Gastrocnemius medialis (tissue), 4 donors: ENCODE measurements around the gene RERE.

Experiments
- POLR2A ChIP-seq, 2 donors: fragments of 450-650 bp; IDR thresholded peaks; one replicate each; pipeline ENCODE4 v1.6.1; 2017; ENCODE audit warnings: antibody characterized with exemption in 2 of 2, mild to moderate bottlenecking in 2 of 2, moderate library complexity in 2 of 2
- TF ChIP-seq, protein P1 (sequence below), 5 experiments: fragments of 450-650 bp in 3 of 5; fragments of 200-600 bp in 2 of 5; sonication (generic) in 2 of 5; IDR thresholded peaks in 4 of 5; conservative IDR thresholded peaks in 1 of 5; 1 replicate in 4 of 5; 2 replicates in 1 of 5; pipeline ENCODE4 v1.5.1; 2016 to 2019; ENCODE audit warnings: antibody characterized with exemption in 5 of 5, mild to moderate bottlenecking in 3 of 5, moderate library complexity in 3 of 5

DNA sequence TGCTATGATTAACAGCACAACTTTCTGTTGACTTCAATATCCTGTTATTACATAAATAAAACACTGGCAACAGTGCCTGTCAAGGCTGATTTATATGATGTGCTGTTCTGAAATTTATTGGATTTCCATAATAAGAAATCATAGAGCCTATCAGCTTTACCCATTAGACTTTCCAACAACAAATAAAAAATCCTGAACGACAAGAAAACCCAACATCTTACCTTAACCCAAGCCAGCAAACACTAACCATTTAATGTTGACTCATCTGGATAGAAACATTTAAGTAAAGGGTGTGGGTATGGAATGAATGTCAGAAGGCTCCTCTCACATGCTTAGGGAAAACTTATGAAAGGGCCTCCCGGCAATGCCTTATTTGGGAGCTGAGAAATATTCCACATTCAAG is 334.5 kb downstream of the RERE start:
- TF ChIP-seq, protein P1, sequence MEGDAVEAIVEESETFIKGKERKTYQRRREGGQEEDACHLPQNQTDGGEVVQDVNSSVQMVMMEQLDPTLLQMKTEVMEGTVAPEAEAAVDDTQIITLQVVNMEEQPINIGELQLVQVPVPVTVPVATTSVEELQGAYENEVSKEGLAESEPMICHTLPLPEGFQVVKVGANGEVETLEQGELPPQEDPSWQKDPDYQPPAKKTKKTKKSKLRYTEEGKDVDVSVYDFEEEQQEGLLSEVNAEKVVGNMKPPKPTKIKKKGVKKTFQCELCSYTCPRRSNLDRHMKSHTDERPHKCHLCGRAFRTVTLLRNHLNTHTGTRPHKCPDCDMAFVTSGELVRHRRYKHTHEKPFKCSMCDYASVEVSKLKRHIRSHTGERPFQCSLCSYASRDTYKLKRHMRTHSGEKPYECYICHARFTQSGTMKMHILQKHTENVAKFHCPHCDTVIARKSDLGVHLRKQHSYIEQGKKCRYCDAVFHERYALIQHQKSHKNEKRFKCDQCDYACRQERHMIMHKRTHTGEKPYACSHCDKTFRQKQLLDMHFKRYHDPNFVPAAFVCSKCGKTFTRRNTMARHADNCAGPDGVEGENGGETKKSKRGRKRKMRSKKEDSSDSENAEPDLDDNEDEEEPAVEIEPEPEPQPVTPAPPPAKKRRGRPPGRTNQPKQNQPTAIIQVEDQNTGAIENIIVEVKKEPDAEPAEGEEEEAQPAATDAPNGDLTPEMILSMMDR (IDR thresholded peaks at IDR 0.05 in 4 of 5, conservative IDR thresholded peaks at IDR 0.05 in 1 of 5): no peak
- no peak for TF ChIP-seq POLR2A (IDR thresholded peaks at IDR 0.05)
